Hepatocyte (in vitro differentiated cells): ENCODE data around the gene ASB3. TPM values are rescaled to one million over a fixed set of nuclear protein-coding genes. Genes with fewer than 3 reads are reported as not detected.
"Not testable (repeated sequence)": the region's sequence is repeated elsewhere in the genome, so short reads cannot be mapped to it uniquely, and the experiment has no call there.

Source experiments
- DNase-seq: peaks from one replicate; pipeline ENCODE4 v3.0.0-alpha.2; 2016; ENCODE audit warnings: low spot score
- H2AFZ ChIP-seq: fragments of 200-600 bp; sonication (generic); 2 replicates; pipeline ENCODE4 v1.6.0; 2016; ENCODE audit warnings: antibody characterized with exemption, mild to moderate bottlenecking
- H3K27ac ChIP-seq: fragments of 200-600 bp; sonication (generic); 2 replicates; pipeline ENCODE4 v1.5.1; 2016; ENCODE audit warnings: mild to moderate bottlenecking
- H3K27me3 ChIP-seq: fragments of 200-600 bp; sonication (generic); 2 replicates; pipeline ENCODE4 v1.6.1; 2016
- H3K36me3 ChIP-seq: fragments of 200-600 bp; sonication (generic); replicated peaks from 2 replicates; pipeline ENCODE4 v1.5.1; 2016; ENCODE audit warnings: low read depth; ENCODE audit not compliant: insufficient read depth
- H3K4me1 ChIP-seq: fragments of 200-600 bp; sonication (generic); 2 replicates; pipeline ENCODE4 v1.5.1; 2016; ENCODE audit warnings: mild to moderate bottlenecking, moderate library complexity; ENCODE audit not compliant: insufficient read depth
- H3K4me2 ChIP-seq: fragments of 200-600 bp; sonication (generic); 2 replicates; pipeline ENCODE4 v1.6.0; 2016
- H3K4me3 ChIP-seq: fragments of 200-600 bp; sonication (generic); 2 replicates; pipeline ENCODE4 v1.5.1; 2016; ENCODE audit warnings: mild to moderate bottlenecking
- H3K79me2 ChIP-seq: fragments of 200-600 bp; sonication (generic); 2 replicates; pipeline ENCODE4 v1.6.0; 2017; ENCODE audit warnings: mild to moderate bottlenecking
- H3K9me2 ChIP-seq: fragments of 200-600 bp; sonication (generic); replicated peaks from 2 replicates; pipeline ENCODE4 v1.6.0; 2017; ENCODE audit warnings: mild to moderate bottlenecking; ENCODE audit not compliant: insufficient read depth
- H3K9me3 ChIP-seq: fragments of 200-600 bp; sonication (generic); 2 replicates; pipeline ENCODE4 v1.5.1; 2016; ENCODE audit warnings: low read depth, mild to moderate bottlenecking
- H4K20me1 ChIP-seq: fragments of 200-600 bp; sonication (generic); 2 replicates; pipeline ENCODE4 v1.6.0; 2016; ENCODE audit warnings: mild to moderate bottlenecking; ENCODE audit not compliant: insufficient read depth, poor library complexity, severe bottlenecking
- EZH2 ChIP-seq: fragments of 200-600 bp; sonication (generic); IDR thresholded peaks from 2 replicates; pipeline ENCODE4 v1.6.1; 2016; ENCODE audit warnings: antibody characterized with exemption, mild to moderate bottlenecking, borderline replicate concordance
- EZH2phosphoT487 ChIP-seq: fragments of 200-600 bp; sonication (generic); IDR thresholded peaks from one replicate; pipeline ENCODE4 v1.6.1; 2018; ENCODE audit warnings: antibody characterized with exemption, mild to moderate bottlenecking, low read depth, moderate library complexity; ENCODE audit not compliant: unreplicated experiment, severe bottlenecking
- WGBS: methylation state at CpG from one replicate; pipeline ENCODE4 v1.1.6; 2016; ENCODE audit warnings: low lambda C conversion rate; ENCODE audit errors: missing lambda C conversion rate; 5-methylcytosine and 5-hydroxymethylcytosine counted together
- polyA plus RNA-seq: library from polyadenylated mRNA; unstranded; fragments of >200 nt; fragmentation: Nextera tagmentation; extraction: Ambion mirVana; gene quantifications from 2 replicates; pipeline ENCODE4 v1.2.1, GENCODE V29; 2016
- total RNA-seq: library from RNA; depleted of rRNA; stranded (reverse); fragments of >200 nt; gene quantifications from 2 replicates; pipeline ENCODE4 v1.2.3, GENCODE V29; 2014
- TF ChIP-seq, protein P1 (sequence below): fragments of 200-600 bp; sonication (generic); IDR thresholded peaks from 2 replicates; pipeline ENCODE4 v1.5.1; 2016; ENCODE audit warnings: antibody characterized with exemption, mild to moderate bottlenecking; ENCODE audit not compliant: poor library complexity

Gene ASB3
- total and polyA plus RNA-seq, 2 experiments from 2014 or later, result 12.2 to 14.8 TPM

DNA sequence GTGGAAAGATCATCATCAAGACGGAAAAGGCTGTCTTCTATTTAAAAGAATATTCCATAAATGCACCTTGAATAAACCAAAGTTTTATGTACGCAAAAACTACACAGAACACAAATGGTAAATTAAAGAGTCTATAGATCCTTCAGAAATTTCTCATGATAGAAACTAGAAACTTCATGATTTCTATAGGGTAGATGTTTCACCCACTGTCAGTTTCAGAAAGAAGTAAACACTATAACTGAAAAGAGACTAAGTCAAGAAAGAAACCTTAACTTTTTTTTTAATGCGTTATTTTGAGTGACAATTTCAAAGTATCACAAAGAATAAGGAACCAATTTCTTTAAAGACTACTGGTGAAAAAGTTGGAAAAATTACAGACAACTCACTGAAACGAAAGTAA, 61.1 kb downstream of the ASB3 start:
- H3K36me3 ChIP-seq, result peaks cover 2% of the 10 kb centered on the region
- H3K9me3 ChIP-seq, result no peaks in the 10 kb centered on the region
- H3K27ac ChIP-seq, result no peak overlapping the region
- H4K20me1 ChIP-seq, result no peaks in the 10 kb centered on the region
- TF ChIP-seq, protein P1, sequence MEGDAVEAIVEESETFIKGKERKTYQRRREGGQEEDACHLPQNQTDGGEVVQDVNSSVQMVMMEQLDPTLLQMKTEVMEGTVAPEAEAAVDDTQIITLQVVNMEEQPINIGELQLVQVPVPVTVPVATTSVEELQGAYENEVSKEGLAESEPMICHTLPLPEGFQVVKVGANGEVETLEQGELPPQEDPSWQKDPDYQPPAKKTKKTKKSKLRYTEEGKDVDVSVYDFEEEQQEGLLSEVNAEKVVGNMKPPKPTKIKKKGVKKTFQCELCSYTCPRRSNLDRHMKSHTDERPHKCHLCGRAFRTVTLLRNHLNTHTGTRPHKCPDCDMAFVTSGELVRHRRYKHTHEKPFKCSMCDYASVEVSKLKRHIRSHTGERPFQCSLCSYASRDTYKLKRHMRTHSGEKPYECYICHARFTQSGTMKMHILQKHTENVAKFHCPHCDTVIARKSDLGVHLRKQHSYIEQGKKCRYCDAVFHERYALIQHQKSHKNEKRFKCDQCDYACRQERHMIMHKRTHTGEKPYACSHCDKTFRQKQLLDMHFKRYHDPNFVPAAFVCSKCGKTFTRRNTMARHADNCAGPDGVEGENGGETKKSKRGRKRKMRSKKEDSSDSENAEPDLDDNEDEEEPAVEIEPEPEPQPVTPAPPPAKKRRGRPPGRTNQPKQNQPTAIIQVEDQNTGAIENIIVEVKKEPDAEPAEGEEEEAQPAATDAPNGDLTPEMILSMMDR, result no peak
- no peak for TF ChIP-seq EZH2phosphoT487
- TF ChIP-seq EZH2, result no peak
- H3K4me3 ChIP-seq, result no peak overlapping the region
- no peak overlapping the region for H3K4me2 ChIP-seq
- DNase-seq, result no peak
- peaks cover 9% of the 10 kb centered on the region for H3K79me2 ChIP-seq
- no peaks in the 10 kb centered on the region for H3K9me2 ChIP-seq
- H2AFZ ChIP-seq, result no peak overlapping the region
- WGBS, result 95% methylated on average over 4 of the region's 4 CpGs
- H3K27me3 ChIP-seq, result no peaks in the 10 kb centered on the region
- no peaks in the 10 kb centered on the region for H3K4me1 ChIP-seq

GRCh38 chr2:53724536-53724935, 62.2 kb downstream of the ASB3 start:
- TF ChIP-seq, protein P1, result no peak
- no peak for TF ChIP-seq EZH2
- TF ChIP-seq EZH2phosphoT487, result no peak
- H3K9me2 ChIP-seq, result no peaks in the 10 kb centered on the region
- WGBS, result 100% methylated on average over 2 of the region's 2 CpGs

DNA sequence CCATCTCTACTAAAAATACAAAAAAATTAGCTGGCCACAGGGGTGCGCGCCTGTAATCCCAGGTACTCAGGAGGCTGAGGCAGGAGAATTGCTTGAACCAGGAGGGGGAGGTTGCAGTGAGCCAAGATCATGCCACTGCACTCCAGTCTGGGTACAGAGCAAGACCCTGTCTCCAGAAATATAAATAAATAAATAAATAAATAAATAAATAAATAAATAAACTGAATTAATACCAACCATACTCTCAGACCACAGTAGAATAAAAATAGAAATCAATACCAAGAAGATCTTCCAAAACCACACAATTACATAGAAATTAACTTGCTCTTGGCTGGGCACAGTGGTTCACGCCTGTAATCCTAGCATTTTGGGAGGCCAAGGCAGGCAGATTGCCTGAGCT, 65.8 kb downstream of the ASB3 start:
- WGBS, result 100% methylated on average over 3 of the region's 3 CpGs
- not testable (repeated sequence) for H3K4me2 ChIP-seq, H3K9me2 ChIP-seq, DNase-seq, H3K27me3 ChIP-seq, H3K4me3 ChIP-seq, H3K36me3 ChIP-seq, H3K4me1 ChIP-seq, H3K27ac ChIP-seq, H2AFZ ChIP-seq, H4K20me1 ChIP-seq, H3K9me3 ChIP-seq
- H3K79me2 ChIP-seq, result peaks cover 14% of the 10 kb centered on the region

More at GRCh38 chr2:53724536-53724935, 62.2 kb downstream of the ASB3 start:
- Histone ChIP-seq H3K27ac (no peak overlapping the region), H3K4me2 (no peak overlapping the region), H2AFZ (no peak overlapping the region), H3K9me3 (no peaks in the 10 kb centered on the region), H3K27me3 (no peaks in the 10 kb centered on the region), H3K4me1 (no peaks in the 10 kb centered on the region), H4K20me1 (no peaks in the 10 kb centered on the region), H3K4me3 (no peak overlapping the region), H3K79me2 (peaks cover 14% of the 10 kb centered on the region), H3K36me3 (no peaks in the 10 kb centered on the region)
- DNase-seq, result no peak

DNA sequence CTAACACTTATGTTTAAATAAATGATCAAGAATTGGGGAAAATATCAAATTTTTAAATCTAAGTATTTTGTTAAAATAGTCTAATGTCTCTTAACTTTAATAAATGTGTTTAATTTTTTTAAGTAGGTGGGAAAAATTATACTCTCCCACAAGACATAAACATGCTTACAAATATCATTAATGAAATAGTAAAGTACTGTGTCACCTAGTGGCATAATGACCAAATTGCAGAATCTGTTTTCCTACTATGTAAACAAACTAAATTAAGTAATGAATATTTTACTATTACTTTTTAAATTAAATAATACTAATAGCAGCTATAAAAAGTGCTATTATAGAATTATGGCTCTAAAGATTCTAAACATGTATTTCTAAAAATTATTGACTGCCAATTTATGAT, 71.2 kb downstream of the ASB3 start:
- TF ChIP-seq, protein P1, result peak; percentile 51
- no peak for TF ChIP-seq EZH2phosphoT487
- H2AFZ ChIP-seq, result no peak overlapping the region
- H3K27ac ChIP-seq, result no peak overlapping the region
- H3K9me2 ChIP-seq, result no peaks in the 10 kb centered on the region
- H3K79me2 ChIP-seq, result peaks cover 4% of the 10 kb centered on the region
- H3K27me3 ChIP-seq, result no peaks in the 10 kb centered on the region
- H3K36me3 ChIP-seq, result no peaks in the 10 kb centered on the region
- no peak overlapping the region for H3K4me3 ChIP-seq
- no peaks in the 10 kb centered on the region for H4K20me1 ChIP-seq
- no peak overlapping the region for H3K4me2 ChIP-seq
- H3K9me3 ChIP-seq, result no peaks in the 10 kb centered on the region
- no peaks in the 10 kb centered on the region for H3K4me1 ChIP-seq
- DNase-seq, result no peak
